Islet precursor cell (in vitro differentiated cells): Measurements from ENCODE around the gene ZMYND8.

Experiments used
- DNase-seq: peaks from one replicate; pipeline ENCODE4 v3.0.0-alpha.2; 2018

Gene ZMYND8

GRCh38 chr20:47160992-47161391 lies 195.5 kb downstream of the ZMYND8 start:
- DNase-seq, result no peak

GRCh38 chr20:47160240-47160639 lies 196.3 kb downstream of the ZMYND8 start:
- no peak for DNase-seq
